HG03457 (cell line): ENCODE measurements around the gene EXT2.

Source experiments
- ATAC-seq: cut with Tn5 transposase; IDR thresholded peaks from one replicate; pipeline ENCODE4 v1.9.1; 2021; ENCODE audit warnings: moderate number of reproducible peaks; ENCODE audit not compliant: unreplicated experiment

EXT2 gene

DNA sequence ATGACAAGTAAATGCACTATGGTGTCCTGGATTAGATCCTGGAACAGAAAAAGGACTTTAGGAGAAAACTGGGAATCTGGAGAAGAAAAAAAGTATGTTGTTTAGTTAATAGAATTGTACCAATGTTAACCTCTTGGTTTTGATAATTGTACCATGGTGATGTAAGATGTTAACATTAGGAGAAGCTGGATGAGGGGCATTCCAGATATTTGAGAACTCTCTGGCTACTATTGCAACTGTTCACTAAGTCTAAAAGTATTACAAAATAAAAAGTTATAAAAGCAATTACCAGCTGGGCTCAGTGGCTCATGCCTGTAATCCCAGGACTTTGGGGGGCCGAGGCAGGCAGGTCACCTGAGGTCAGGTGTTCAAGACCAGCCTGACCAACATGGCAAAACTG lies 66.5 kb downstream of the EXT2 start:
- ATAC-seq = no peak

DNA sequence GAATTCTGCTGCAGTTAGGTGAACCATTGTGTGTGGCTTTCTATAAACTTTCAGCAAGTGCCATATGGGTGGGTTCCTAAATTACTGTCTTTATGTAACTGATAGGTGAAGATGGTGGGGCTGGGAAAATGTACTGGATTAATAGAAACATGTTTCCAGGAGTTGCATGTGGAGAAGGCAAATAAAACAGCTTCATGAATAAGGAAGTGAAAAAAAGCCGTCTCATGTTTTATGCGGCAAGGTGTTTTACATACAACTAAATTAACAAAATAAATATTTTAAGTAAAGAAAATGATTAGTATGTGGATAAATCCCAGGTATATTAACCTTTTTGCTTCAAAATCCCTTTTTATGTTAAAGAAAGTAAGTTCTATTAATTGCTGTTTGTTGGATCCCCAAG lies 67.2 kb downstream of the EXT2 start:
- no peak for ATAC-seq

DNA sequence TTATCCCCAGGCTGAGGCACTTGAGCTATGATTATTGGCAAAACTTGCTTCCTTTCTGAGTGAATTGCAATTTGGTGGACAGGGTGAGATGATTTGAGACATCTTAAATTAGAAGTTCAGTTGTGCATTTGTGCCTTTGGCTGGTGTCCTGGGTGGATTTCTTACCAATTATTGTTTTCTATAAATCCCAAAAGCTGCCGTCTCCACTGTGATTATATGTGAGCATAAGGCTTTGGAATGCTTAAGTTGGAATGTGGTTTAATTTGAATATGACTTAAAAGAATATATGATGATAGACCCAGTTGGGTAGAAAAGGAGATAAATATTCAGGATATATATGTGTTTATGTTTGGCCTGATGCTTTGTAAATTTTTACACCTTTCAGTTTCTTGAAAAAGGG lies 70.0 kb downstream of the EXT2 start:
- ATAC-seq = no peak

GRCh38 chr11:44167046-44167445 lies 71.6 kb downstream of the EXT2 start:
- no peak for ATAC-seq

DNA sequence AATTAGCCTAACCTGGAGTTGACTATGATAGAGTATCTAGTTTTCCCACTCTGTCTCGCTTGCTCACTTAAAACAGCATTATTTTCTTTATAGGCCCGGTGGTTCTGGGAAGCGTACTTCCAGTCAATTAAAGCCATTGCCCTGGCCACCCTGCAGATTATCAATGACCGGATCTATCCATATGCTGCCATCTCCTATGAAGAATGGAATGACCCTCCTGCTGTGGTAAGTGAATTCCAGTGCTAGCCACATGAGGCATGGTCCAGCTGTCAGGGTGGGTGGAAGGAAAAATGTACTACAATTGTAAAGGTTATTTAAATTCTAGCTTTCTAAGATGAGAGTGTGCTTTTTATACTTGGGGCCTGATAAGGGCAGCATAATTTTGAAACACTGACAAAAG lies 76.0 kb downstream of the EXT2 start:
- no peak for ATAC-seq

DNA sequence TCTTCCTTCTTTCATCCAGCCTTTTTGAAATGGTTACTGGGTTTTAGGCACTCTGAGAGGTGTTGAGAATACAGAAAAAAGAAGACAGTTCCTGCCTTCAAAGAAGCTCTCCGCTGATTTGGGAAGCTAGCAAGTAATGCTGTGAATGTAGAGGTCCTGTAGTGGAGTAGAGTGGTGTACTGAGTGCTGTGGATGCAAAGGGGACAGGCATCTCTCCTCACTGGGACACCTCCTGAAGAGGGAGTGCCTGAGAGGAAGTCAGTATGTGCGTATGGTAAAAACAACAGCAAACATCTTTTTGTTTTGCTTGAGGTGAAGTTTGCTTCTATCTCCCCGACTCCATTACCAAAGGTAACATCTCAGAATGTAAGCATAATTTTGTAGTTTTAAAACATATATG lies 77.5 kb downstream of the EXT2 start:
- ATAC-seq = no peak

GRCh38 chr11:44174842-44175241 lies 79.4 kb downstream of the EXT2 start:
- ATAC-seq = no peak

DNA sequence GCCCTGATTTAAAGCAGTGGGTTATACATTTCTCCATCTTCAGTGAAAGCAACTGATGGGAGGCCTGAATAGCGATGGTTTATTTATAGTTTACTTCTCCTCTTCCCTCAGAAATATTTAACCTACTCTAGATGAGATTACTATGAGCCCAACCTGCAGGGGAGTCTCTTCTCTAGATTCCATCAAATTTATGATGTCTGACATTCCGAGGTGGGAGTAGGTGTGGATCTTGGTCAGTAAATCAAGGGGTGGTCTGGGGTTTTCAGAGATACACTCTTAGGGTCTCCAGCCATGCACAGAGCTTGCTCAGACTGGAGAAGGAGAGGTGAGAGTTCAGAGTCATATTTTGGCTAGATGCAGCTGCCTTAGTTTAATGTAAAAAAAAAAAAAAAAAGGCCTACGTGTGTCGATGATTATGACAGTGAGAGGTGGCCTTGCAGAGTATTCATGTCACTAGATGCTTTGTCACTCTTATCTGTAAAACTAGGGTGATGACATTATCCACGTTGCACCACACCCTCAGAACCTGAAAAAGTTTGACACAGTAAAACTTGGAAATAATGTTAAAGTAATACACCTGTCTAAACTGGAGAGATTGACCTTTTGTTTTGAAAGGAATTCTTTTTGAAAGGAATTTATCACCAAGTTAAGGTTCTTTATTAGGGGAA lies 81.2 kb downstream of the EXT2 start:
- no peak for ATAC-seq

DNA sequence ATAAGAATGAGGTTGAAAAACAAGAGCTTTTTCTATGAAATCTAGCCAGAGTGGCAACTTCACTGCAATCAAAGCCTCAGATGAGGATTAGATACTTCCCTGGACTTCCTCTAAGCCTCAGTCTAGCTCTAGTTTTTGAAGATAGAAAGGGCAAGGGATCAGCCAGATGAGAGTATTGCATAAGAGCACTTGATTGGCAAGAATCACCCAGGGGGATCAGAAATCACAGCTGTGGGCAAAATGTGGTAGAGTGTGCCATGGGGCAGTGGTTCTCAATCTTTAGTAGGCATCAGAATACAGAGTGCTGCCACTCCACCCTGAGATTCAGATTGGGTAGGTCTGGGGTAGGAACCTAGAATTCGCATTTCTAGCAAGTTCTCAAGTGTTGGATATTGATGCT lies 82.4 kb downstream of the EXT2 start:
- no peak for ATAC-seq

DNA sequence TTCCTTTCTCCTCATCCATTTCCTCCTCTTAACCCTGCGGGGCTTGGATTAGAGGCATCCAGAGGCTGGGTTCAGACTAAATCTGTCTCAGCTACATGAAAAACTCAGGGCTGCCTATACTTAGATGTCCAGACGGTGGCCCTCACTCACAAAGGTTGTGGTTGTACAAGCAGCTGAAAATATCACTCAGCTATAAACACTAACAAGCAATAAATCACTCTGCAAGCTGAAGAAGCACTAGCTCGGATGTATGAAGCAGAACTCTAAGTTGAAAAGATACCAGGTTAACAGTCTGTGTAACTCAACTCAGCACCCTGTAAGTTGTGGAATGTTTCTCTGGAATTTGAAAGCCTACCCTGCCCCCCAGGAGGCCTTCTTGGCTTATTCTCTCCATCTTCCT lies 82.9 kb downstream of the EXT2 start:
- no peak for ATAC-seq

DNA sequence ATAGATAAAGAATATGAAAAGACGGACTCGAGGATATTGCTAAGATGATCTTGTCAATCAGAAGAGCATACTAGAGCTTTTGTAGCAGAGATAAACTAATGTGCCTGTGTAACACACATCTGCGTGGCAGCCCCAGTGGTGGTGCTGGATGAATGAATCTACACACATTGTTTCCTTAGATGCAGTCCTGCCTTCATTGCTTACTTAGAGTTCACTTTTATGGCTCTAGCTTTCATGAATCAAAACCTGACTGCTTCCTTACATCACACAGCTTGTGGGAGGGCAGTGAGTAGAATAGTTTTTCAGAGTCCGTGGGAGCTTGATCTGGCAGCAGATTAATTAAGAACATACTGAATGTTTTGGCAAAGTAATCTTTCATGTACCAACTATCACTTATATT lies 83.7 kb downstream of the EXT2 start:
- no peak for ATAC-seq

- ATAC-seq = no peak
These were observed 84.6 kb downstream of the EXT2 start for GRCh38 chr11:44180107-44180506.

GRCh38 chr11:44185522-44185921 lies 90.0 kb downstream of the EXT2 start:
- ATAC-seq = no peak

DNA sequence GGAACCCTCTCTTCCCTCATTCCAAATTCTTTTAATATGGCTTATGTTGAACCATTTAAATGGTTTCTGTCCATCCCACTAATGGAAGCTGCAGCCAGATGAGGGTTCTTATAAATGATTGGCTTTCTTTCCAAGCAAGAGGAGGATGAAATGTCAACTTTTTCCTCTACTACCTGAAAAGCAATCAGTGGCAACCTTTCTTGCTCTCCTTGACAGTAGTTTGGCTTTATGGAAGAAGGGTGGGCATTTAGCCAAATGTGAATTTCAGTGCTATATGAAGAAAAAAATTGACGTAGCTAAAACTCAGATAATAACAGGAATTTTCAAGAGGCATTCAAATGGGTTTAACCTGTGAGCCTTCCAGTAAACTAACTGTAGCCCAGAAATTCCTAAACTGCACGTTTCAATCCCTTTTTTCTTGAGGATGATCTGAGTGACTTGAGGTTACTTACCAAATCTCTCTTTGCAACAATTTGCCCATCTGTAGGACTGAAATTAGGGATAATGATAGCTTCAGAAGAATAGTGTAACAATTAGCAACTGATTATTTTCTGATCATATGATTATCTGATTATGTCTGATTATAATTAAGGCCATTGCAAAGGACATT lies 90.9 kb downstream of the EXT2 start:
- no peak for ATAC-seq

GRCh38 chr11:44188643-44189042 lies 93.2 kb downstream of the EXT2 start:
- no peak for ATAC-seq

DNA sequence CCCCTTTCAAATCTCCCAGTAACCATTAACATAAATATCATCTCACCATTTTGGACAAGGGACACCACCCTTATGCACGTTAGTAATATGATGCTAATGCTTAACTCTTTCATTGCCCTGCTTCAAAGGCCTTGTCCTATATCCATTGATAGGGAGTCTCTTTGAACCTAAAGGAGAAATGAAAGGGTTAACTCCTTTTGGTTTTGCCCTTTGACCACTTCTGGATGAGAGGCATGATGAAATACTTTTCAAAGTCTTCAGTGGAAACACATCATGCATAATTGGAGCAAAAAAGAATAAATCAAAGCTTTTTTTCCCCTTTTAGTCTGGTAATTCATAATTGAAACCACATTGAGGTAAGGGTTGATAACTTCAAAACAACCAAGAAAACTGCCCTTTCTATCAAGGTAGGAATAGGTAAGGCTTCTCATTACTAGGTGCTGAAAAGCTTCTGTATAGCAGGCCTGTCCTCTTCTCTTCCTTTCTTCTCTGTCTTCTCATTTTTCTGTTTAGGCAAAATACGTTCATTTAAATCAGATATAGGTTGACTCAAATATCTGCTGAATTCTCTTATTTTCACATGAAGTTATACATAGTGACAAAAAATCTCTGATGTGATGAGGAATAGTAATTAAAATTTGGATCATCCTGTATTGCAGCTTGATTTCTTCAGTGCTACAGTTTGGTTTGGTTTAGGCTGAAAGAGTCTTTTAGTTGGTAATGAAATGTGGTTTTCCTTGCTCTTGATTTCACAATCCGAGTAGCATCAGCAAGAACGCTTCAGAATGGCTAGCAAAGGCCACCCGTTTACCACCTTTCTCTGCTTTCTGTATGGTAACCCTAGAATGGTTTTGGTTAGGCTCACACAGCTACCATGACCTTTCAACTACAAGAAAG lies 94.8 kb downstream of the EXT2 start:
- no peak for ATAC-seq

DNA sequence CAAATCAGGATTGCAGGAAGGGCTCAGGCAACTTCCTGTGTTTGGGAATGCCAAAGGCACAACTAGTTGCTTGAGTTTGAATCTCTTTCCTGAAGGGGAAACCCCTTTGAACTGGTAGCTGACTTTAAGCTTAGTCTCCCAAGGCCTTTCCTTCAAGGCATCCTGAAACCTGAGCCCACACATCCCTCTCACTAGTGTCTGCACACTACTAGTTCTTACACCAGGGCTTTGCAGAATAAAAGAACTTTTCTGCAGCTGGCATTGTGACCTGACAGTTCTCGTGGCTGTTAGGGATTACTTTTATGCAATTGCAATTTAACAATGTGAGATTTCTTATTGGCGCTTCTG lies 95.4 kb downstream of the EXT2 start:
- no peak for ATAC-seq

- no peak for ATAC-seq
These were observed 96.0 kb downstream of the EXT2 start for GRCh38 chr11:44191322-44192016.

GRCh38 chr11:44192017-44192385 lies 96.5 kb downstream of the EXT2 start:
- ATAC-seq = no peak

DNA sequence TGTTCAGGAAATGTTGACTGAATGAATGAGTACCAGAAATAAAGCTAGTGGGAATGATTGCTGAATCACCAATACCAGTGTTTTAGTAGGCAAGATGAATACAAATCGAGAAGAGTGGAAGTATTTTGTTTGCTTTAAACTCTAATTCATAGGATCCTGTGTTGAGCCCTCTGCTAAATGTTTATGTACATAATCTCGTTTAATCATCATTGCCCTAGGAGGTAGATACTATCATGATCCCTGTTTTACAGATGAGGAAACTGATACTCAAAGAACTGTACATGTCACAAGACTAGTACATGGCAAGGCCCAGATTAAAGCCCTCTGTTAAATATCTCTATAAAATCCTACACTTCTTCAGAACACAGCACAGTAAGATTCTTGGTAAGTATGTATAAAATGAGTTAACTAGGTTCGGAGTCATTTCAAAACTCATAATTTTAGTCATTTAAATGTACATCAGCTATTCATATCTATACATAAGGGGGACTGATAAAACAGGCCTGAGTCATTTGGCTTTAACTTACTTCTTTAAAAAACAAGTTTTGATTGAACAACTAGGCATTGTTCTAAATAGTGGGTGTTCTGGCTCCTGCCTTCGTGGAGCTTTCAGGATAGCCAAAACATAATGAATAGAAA lies 97.1 kb downstream of the EXT2 start:
- ATAC-seq = no peak

DNA sequence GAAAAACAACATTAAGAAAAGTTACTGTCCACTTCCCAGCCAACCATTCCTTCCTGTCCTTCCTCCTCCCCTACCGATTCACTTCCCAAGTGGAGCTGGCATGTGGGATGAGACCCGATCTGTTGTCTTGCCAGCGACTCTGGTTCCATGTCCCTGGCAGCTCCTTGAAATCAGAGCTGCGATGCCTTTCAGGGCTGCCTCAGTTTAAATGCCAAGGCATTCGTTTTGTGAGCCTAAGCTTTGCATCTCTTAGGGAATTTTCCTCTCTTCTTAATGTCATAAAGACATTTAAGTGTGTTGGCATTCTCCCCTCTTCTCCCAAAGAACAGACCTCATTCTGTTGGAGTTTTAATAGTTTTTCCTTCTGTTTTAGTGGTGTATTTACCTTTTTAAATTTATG lies 98.4 kb downstream of the EXT2 start:
- ATAC-seq = no peak
